Keratinocyte (primary cell): Measurements from ENCODE around the gene RNASE13. TPM values are rescaled to one million over a fixed set of nuclear protein-coding genes. Genes with fewer than 3 reads are reported as not detected.
A peak's percentile ranks its signal among the peaks of the same experiment; 100 is the strongest.

Experiments used
- DNase-seq: peaks from one replicate; pipeline ENCODE4 v3.0.0-alpha.2; 2011; ENCODE audit warnings: low read depth, missing footprints, low spot score
- FAIRE-seq: peaks from 2 replicates; lab custom pipeline; 2011; peaks lifted over from hg19 to GRCh38; lab: Jason Lieb, UNC
- H2AFZ ChIP-seq: 2 replicates; pipeline ENCODE4 v1.6.0; 2012; ENCODE audit warnings: low read length, control low read depth, inconsistent platforms; ENCODE audit not compliant: control insufficient read depth
- H3K27ac ChIP-seq: 2 replicates; pipeline ENCODE4 v1.5.1; 2011; ENCODE audit warnings: low read length; ENCODE audit not compliant: control insufficient read depth, insufficient read depth
- H3K27me3 ChIP-seq: 3 replicates; pipeline ENCODE4 v1.6.0; 2011; ENCODE audit warnings: low read length; ENCODE audit not compliant: control insufficient read depth, insufficient read depth; ENCODE audit errors: extremely low read depth
- H3K36me3 ChIP-seq, 2 experiments: 2 replicates in 1 of 2; 3 replicates in 1 of 2; pipeline ENCODE4 v1.5.1; 2011; ENCODE audit warnings: low read length in 2 of 2, mild to moderate bottlenecking in 1 of 2; ENCODE audit not compliant: control insufficient read depth in 2 of 2, insufficient read depth in 2 of 2; ENCODE audit errors: extremely low read depth in 1 of 2
- H3K4me1 ChIP-seq: 3 replicates; pipeline ENCODE4 v1.5.1; 2011; ENCODE audit warnings: low read length; ENCODE audit not compliant: control insufficient read depth, insufficient read depth; ENCODE audit errors: extremely low read depth
- H3K4me2 ChIP-seq: 3 replicates; pipeline ENCODE4 v1.6.0; 2011; ENCODE audit warnings: low read depth, low read length; ENCODE audit not compliant: control insufficient read depth, insufficient read depth; ENCODE audit errors: extremely low read depth
- H3K4me3 ChIP-seq, 3 experiments: fragments of 200-600 bp in 1 of 3; sonication (generic) in 1 of 3; 2 replicates in 2 of 3; 3 replicates in 1 of 3; pipeline ENCODE4 v1.5.1; 2011 to 2016; ENCODE audit warnings: low read length in 3 of 3, mild to moderate bottlenecking in 3 of 3, control low read depth in 2 of 3, inconsistent platforms in 1 of 3, low read depth in 1 of 3, mixed read lengths in 1 of 3, mixed run types in 1 of 3, moderate library complexity in 1 of 3; ENCODE audit not compliant: control insufficient read depth in 2 of 3, insufficient read depth in 2 of 3; ENCODE audit errors: extremely low read depth in 1 of 3
- H3K79me2 ChIP-seq: 2 replicates; pipeline ENCODE4 v1.6.0; 2012; ENCODE audit warnings: low read length; ENCODE audit not compliant: control insufficient read depth, insufficient read depth
- H3K9ac ChIP-seq: 3 replicates; pipeline ENCODE4 v1.6.0; 2011; ENCODE audit warnings: low read length; ENCODE audit not compliant: control insufficient read depth, insufficient read depth; ENCODE audit errors: extremely low read depth
- H3K9me1 ChIP-seq: 3 replicates; pipeline ENCODE4 v1.6.0; 2011; ENCODE audit warnings: low read length; ENCODE audit not compliant: control insufficient read depth, insufficient read depth; ENCODE audit errors: extremely low read depth
- H3K9me3 ChIP-seq: 2 replicates; pipeline ENCODE4 v1.5.1; 2012; ENCODE audit warnings: low read depth, low read length; ENCODE audit not compliant: control insufficient read depth
- H4K20me1 ChIP-seq: 3 replicates; pipeline ENCODE4 v1.6.0; 2011; ENCODE audit warnings: low read length; ENCODE audit not compliant: control insufficient read depth, insufficient read depth; ENCODE audit errors: extremely low read depth
- EZH2 ChIP-seq: IDR thresholded peaks from one replicate; pipeline ENCODE4 v1.6.1; 2012; ENCODE audit warnings: inconsistent platforms, mild to moderate bottlenecking, low read length, moderate library complexity
- dilution Hi-C: fragments of 300-500 bp; cut with MboI; formaldehyde crosslinking; loops from one replicate; pipeline ENCODE4 v1.7.0; 2020; ENCODE audit warnings: low sequenced_read_pairs; ENCODE audit not compliant: extremely low pct_ligation_motif_present
- polyA plus RNA-seq, 5 experiments: library from polyadenylated mRNA; depleted of rRNA in 3 of 5; stranded (reverse) in 3 of 5; stranded (forward) in 1 of 5; unstranded in 1 of 5; fragments of >200 nt; gene quantifications; 1 replicate in 1 of 5; 2 replicates in 3 of 5; 3 replicates in 1 of 5; pipeline versions ENCODE4 v1.2.1 to v1.2.3, GENCODE V29; 2011 to 2012; ENCODE audit warnings: missing spikeins in 2 of 5, low read depth in 1 of 5, low replicate concordance in 1 of 5
- TF ChIP-seq, protein P1 (sequence below), 3 experiments: IDR thresholded peaks in 1 of 3; conservative IDR thresholded peaks in 1 of 3; optimal IDR thresholded peaks in 1 of 3; 2 replicates in 2 of 3; 3 replicates in 1 of 3; pipeline versions ENCODE3 to v1.5.1; 2011; ENCODE audit warnings: low read length in 3 of 3, mild to moderate bottlenecking in 3 of 3, moderate library complexity in 2 of 3, control low read depth in 1 of 3, inconsistent platforms in 1 of 3; ENCODE audit not compliant: insufficient read depth in 2 of 3; ENCODE audit errors: extremely low read depth in 1 of 3

The RNASE13 gene
- polyA plus RNA-seq, 1 donor (not counting 4 experiments of a cell fraction or from before 2014, with no cell fraction given), result not detected

DNA sequence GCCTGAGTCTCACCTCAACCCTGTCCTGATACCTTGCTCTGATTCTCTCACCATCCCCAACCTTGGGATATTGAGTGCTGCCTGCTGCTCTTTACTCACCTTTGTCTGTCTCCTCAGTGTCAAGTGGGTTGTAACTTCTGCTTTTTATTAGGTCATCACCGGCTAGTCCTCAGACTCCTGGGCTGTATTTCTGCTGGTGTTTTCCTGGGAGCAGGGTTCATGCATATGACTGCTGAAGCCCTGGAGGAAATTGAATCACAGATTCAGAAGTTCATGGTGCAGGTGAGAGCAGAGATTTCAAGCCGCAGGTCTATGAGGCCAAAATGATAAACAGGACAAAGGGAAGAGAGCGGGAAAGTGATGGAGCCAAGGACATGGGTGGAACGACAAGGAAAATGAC lies 35.0 kb downstream of the RNASE13 start:
- Histone ChIP-seq H3K4me1 (peaks cover 17% of the 10 kb centered on the region), H3K4me2 (no peak overlapping the region), H3K9ac (no peak overlapping the region), H3K9me1 (no peaks in the 10 kb centered on the region), H4K20me1 (no peaks in the 10 kb centered on the region), H3K79me2 (no peaks in the 10 kb centered on the region), H3K36me3 (peaks cover 16 to 19% of the 10 kb centered on the region in 2 experiments), H3K9me3 (no peaks in the 10 kb centered on the region), H3K27me3 (no peaks in the 10 kb centered on the region), H3K27ac (no peak overlapping the region), H2AFZ (no peak overlapping the region), H3K4me3 (no peak overlapping the region)
- DNase-seq (no peak), FAIRE-seq (no peak)
- dilution Hi-C loops, result no loop called here
- TF ChIP-seq, protein P1, sequence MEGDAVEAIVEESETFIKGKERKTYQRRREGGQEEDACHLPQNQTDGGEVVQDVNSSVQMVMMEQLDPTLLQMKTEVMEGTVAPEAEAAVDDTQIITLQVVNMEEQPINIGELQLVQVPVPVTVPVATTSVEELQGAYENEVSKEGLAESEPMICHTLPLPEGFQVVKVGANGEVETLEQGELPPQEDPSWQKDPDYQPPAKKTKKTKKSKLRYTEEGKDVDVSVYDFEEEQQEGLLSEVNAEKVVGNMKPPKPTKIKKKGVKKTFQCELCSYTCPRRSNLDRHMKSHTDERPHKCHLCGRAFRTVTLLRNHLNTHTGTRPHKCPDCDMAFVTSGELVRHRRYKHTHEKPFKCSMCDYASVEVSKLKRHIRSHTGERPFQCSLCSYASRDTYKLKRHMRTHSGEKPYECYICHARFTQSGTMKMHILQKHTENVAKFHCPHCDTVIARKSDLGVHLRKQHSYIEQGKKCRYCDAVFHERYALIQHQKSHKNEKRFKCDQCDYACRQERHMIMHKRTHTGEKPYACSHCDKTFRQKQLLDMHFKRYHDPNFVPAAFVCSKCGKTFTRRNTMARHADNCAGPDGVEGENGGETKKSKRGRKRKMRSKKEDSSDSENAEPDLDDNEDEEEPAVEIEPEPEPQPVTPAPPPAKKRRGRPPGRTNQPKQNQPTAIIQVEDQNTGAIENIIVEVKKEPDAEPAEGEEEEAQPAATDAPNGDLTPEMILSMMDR (optimal IDR thresholded peaks at IDR 0.05 in 1 of 3, IDR thresholded peaks at IDR 0.05 in 1 of 3, conservative IDR thresholded peaks at IDR 0.05 in 1 of 3; ENCODE audit: extremely low read depth in 1 of 3, insufficient read depth in 2 of 3, low read length in 3 of 3), result no peak
- TF ChIP-seq EZH2, result no peak

DNA sequence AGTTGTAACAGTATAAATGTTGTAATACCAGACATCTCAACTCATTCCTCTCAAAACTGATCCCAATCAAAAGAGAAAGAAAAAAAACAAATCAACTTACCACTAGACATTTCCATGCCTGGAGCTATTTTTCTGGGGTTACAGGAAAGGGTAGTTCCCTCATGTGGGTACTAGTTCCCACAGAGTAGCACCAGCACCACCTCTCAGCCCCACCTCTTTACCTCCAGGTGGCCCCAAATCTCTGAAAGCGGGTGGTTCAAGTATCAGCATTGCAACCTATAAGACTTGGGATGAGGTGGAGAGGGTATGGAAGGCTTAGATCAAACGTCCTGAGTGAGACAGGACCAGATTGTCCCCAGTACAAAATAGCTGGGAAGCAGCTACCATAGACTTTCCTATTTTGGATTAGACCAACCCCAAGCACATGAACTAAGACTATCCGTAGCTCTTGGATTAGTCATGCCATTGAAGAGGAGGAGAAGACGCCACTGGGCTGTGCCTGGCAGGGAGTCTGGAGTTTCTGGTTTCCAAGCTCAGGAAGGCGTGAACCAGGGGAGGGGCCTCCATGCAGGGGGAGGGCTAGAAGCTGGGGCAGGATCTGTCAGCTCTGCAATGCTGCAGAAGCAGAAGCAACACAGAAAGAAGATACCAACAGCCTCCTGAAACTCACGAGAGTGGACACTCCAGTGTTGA lies 35.8 kb downstream of the RNASE13 start, which contains the start of gene SLC39A2:
Gene SLC39A2, plus strand, starts transcription at position 620 of the 693 bp plus-strand sequence. CDS start 154 bp downstream, outside the sequence.
- no peaks in the 10 kb centered on the region for H3K27me3 ChIP-seq
- H3K9ac ChIP-seq, result no peak within 1 kb of the TSS
- DNase-seq, result peak; percentile 52
- H3K4me3 ChIP-seq, result peak within 1 kb of the TSS in 1 of 3 experiments; percentile 47
- H3K9me1 ChIP-seq, result no peaks in the 10 kb centered on the region
- H3K9me3 ChIP-seq, result no peaks in the 10 kb centered on the region
- no peaks in the 10 kb centered on the region for H3K79me2 ChIP-seq
- FAIRE-seq, result peak; percentile 89
- H3K27ac ChIP-seq, result peak within 1 kb of the TSS; percentile 47
- H2AFZ ChIP-seq, result peak within 1 kb of the TSS; percentile 74
- TF ChIP-seq, protein P1 (optimal IDR thresholded peaks at IDR 0.05 in 1 of 3, IDR thresholded peaks at IDR 0.05 in 1 of 3, conservative IDR thresholded peaks at IDR 0.05 in 1 of 3; ENCODE audit: extremely low read depth in 1 of 3, insufficient read depth in 2 of 3, low read length in 3 of 3), result no peak
- TF ChIP-seq EZH2, result no peak
- dilution Hi-C loops, result no loop called here
- H4K20me1 ChIP-seq, result no peaks in the 10 kb centered on the region
- peaks cover 17% of the 10 kb centered on the region for H3K4me1 ChIP-seq
- peaks cover 18 to 24% of the 10 kb centered on the region in 2 experiments for H3K36me3 ChIP-seq
- peak within 1 kb of the TSS; percentile 66 for H3K4me2 ChIP-seq
